VCaP (cell line): Measurements from ENCODE around the gene VPS33A.

Experiments used
- H3K27ac ChIP-seq: fragments of 450-650 bp; 2 replicates; pipeline ENCODE4 v1.5.1; 2017
- TF ChIP-seq, protein P1 (sequence below): fragments of 450-650 bp; conservative IDR thresholded peaks from 2 replicates; pipeline ENCODE4 v1.5.1; 2017; ENCODE audit warnings: mild to moderate bottlenecking, moderate library complexity

The VPS33A gene

DNA sequence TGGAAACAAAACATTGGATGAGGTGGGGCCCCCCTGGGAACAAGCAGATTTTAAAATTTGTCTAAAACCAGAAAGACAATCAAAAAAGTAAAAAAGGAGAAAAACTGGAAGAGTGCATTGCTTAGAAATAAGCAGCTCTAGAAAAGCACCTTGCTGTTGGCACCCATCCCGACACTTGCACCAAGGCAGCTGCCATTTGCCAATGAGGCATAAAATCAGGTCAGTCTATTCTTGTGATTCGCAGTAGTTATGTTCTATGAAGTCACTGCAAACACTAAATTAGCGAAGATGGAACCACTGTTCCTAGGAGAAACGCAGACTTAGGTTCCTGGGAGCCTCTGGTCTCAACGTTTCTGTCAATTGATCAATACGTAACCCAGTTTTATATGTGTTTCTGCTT is 16.2 kb downstream of the VPS33A start:
- no peak overlapping the region for H3K27ac ChIP-seq
- TF ChIP-seq, protein P1, sequence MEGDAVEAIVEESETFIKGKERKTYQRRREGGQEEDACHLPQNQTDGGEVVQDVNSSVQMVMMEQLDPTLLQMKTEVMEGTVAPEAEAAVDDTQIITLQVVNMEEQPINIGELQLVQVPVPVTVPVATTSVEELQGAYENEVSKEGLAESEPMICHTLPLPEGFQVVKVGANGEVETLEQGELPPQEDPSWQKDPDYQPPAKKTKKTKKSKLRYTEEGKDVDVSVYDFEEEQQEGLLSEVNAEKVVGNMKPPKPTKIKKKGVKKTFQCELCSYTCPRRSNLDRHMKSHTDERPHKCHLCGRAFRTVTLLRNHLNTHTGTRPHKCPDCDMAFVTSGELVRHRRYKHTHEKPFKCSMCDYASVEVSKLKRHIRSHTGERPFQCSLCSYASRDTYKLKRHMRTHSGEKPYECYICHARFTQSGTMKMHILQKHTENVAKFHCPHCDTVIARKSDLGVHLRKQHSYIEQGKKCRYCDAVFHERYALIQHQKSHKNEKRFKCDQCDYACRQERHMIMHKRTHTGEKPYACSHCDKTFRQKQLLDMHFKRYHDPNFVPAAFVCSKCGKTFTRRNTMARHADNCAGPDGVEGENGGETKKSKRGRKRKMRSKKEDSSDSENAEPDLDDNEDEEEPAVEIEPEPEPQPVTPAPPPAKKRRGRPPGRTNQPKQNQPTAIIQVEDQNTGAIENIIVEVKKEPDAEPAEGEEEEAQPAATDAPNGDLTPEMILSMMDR: no peak

DNA sequence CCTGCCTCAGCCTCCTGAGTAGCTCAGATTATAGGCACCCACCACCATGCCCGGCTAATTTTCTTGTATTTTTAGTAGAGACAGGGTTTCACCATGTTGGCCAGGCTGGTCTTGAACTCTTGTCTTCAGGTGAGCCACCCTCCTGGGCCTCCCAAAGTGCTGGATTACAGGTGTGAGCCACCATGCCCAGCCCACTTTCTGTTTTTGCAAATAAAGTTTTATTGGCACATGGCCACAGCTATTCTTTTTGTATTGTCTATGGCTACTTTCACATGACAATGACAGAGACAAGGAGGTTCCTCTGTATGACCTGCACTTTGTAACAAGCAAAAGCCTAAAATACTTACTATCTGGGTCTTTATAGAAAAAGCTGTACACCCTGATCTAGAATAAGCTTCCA is 20.7 kb downstream of the VPS33A start:
- TF ChIP-seq, protein P1: no peak
- no peak overlapping the region for H3K27ac ChIP-seq

DNA sequence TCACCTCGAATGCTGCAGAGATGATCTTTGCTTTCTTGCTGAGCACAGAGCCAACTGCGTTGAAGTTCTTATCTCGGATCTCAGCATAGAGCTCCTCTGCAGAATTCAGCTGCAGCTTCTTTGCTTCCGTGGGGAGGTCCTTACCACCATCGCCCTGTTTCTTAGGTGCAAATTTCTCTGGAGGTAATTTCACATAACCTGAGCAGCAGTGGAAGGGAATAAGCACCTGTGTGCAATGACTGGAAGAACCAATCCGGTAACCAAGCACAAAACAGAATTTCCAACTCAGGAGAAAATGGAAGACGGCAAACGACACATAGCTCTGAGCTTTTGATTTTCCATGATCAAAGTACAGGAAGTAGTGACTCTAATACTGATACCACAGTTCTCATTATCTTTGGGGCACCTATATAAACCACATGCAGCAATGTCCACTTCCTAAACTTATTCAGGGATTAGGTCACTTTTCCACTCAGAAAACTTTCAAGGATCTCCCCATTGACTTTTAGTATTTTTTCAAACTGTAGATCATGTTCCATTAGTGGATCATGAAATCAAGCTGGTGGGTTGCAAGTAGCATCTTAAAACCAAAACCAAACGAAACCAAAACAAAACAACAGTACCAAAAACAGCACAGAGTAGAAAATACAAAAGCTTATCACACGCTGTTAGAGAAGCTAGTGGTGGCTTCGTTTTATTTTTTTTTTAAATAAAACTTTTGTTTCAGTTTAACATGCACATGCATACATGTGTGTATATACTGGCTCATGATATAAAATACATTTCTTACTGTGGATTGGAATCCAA is 21.5 kb downstream of the VPS33A start:
- TF ChIP-seq, protein P1: no peak
- H3K27ac ChIP-seq: no peak overlapping the region

DNA sequence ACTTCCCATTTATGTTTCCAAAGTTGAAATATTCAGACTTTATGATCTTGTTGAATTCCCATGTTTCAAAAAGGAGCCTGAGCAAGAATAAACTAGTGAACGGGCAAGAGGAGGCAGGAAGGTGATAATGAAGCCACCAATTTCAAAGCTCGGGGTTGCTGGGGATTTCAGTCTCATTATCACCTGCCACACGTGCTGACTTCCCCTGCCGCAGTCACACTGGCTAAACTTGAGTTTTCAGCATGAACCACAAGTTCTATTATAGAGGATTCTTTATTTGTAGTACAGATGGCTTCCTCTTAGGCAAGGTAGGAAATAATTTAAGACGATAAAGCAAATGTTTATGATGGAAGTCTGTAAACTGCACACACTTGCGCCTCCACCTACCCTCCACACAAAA is 22.3 kb downstream of the VPS33A start:
- H3K27ac ChIP-seq: no peak overlapping the region

DNA sequence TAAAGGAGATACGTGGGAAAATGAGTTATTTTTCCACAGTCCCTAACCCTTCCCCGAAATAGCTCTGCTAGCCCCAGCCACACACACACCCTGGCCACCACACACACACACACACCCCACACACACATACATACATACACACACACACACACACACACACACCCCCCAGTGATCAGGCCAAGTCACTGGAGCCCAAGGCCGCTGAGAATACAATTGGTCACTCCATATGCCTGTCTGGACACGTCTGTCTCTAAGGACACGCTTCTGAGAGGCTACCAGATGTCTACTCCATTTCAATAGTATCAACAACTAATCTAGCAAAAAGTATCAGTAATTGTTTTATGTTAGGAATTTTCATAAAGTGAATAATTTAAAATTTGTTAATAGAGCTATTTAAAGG is 27.4 kb downstream of the VPS33A start:
- TF ChIP-seq, protein P1: no peak
- no peak overlapping the region for H3K27ac ChIP-seq

More for the DNA sequence above, 22.3 kb downstream of the VPS33A start:
- TF ChIP-seq, protein P1: no peak

DNA sequence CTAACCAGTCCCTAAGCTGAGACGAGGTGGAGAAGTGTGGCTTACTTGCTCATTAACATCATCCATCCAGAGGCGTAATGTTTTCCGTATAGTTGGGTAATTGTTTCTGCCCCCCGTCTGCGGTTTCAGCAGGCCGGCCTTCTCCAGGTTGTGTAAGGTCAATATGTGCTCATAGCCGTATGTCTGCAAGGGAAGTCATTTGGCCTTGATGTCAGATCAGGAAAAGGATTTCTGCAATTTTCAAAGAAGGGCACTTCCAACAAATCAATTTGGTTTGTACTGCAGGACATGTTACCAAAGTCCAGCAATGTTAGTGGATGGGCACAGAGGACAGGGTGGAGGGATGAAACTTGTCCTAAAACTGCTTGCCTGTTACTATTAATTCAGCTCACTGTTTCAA is 30.6 kb downstream of the VPS33A start:
- no peak overlapping the region for H3K27ac ChIP-seq
- TF ChIP-seq, protein P1: no peak

DNA sequence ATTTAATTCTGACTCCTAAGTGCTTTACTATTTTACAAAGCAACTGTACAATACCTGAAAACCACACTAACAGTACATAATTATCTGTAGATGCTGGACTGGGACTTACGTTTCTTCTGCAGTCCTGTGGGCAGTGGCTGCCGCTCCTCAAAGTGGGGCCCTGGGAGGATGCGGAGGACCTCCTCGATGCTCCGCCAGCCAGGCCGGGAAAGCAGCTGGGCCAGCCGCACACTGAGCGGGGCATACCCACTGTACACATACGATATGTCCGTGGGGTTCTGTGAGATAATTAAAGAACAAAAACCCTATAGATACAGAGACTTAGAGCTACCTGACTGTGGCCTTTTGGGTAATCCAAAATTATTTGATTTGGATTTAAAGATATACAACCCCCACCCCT is 33.6 kb downstream of the VPS33A start:
- TF ChIP-seq, protein P1: no peak
- no peak overlapping the region for H3K27ac ChIP-seq
